Testis (tissue), 3 donors: ENCODE measurements around the gene EOMES. TPM values are rescaled to one million over a fixed set of nuclear protein-coding genes. Genes with fewer than 3 reads are reported as not detected.
A peak's percentile ranks its signal among the peaks of the same experiment; 100 is the strongest.

Source experiments
- DNase-seq: peaks from one replicate; pipeline ENCODE4 v3.0.0-alpha.2; 2019
- H3K27ac ChIP-seq, 2 donors: fragments of 200-600 bp; sonication (generic); one replicate each; pipeline ENCODE4 v1.5.1; 2019
- H3K27me3 ChIP-seq: fragments of 200-600 bp; sonication (generic); one replicate; pipeline ENCODE4 v1.5.1; 2019
- H3K36me3 ChIP-seq: fragments of 200-600 bp; sonication (generic); one replicate; pipeline ENCODE4 v1.5.1; 2017; ENCODE audit warnings: low read depth; ENCODE audit errors: missing control alignments
- H3K4me1 ChIP-seq: fragments of 200-600 bp; sonication (generic); one replicate; pipeline ENCODE4 v1.5.1; 2019
- H3K4me3 ChIP-seq, 2 donors: fragments of 200-600 bp; sonication (generic); one replicate each; pipeline ENCODE4 v1.5.1; 2017 to 2019
- H3K9me3 ChIP-seq: fragments of 200-600 bp; sonication (generic); one replicate; pipeline ENCODE4 v1.5.1; 2017
- CTCF ChIP-seq, 3 experiments: fragments of 450-650 bp in 2 of 3; fragments of 200-600 bp in 1 of 3; sonication (generic) in 1 of 3; IDR thresholded peaks; one replicate each; pipeline ENCODE4 v1.5.1; 2016 to 2019; ENCODE audit warnings: antibody characterized with exemption in 3 of 3, mild to moderate bottlenecking in 2 of 3, moderate library complexity in 1 of 3
- POLR2A ChIP-seq: fragments of 450-650 bp; IDR thresholded peaks from one replicate; pipeline ENCODE4 v1.6.1; 2017; ENCODE audit warnings: antibody characterized with exemption, mild to moderate bottlenecking, moderate library complexity
- WGBS, 2 donors: methylation state at CpG; one replicate each; pipeline ENCODE4 v1.1.5; 2018; 5-methylcytosine and 5-hydroxymethylcytosine counted together
- intact Hi-C: fragments of 100-400 bp; cut with DNase I; formaldehyde crosslinking; loops from one replicate; pipeline ENCODE4 v1.15.1; 2023; ENCODE audit warnings: low total_unique reads
- polyA plus RNA-seq: library from polyadenylated mRNA; stranded (reverse); fragments of 350-450 nt; fragmentation: Illumina TruSeq; extraction: RNeasy Lipid Tissue Mini Kit (QIAGEN cat#74804); gene quantifications from one replicate; pipeline ENCODE4 v1.2.3, GENCODE V29; 2014; ENCODE audit warnings: low read depth, low replicate concordance; ENCODE audit not compliant: insufficient read depth
- total RNA-seq, 2 donors: library from RNA; depleted of rRNA; stranded (reverse); fragments of >200 nt; gene quantifications; one replicate each; pipeline ENCODE4 v1.2.3, GENCODE V29; 2016

The EOMES gene
- total and polyA plus RNA-seq, 3 donors from 2014 or later, result 0.71 to 0.93 (median 0.84) TPM

GRCh38 chr3:27714692-27715453 is 7.2 kb downstream of the EOMES start:
- 8 to 21% methylated on average over 31 to 52 of the region's 52 CpGs for WGBS, 2 donors
- Histone ChIP-seq H3K9me3 (no peaks in the 10 kb centered on the region), H3K27me3 (no peaks in the 10 kb centered on the region), H3K4me1 (peaks cover 7% of the 10 kb centered on the region), H3K4me3 (peak overlapping the region in 1 of 2 donors; percentile 38), H3K27ac (no peak overlapping the region), H3K36me3 (no peaks in the 10 kb centered on the region)
- DNase-seq, result no peak
- intact Hi-C loops, result loop anchor here (5.0 kb wide), 2 partner anchors 612 to 632 kb away; partner anchors contain the start of genes AZI2 and ZCWPW2
- TF ChIP-seq CTCF (IDR thresholded peaks at IDR 0.05) (no peak), POLR2A (no peak)

DNA sequence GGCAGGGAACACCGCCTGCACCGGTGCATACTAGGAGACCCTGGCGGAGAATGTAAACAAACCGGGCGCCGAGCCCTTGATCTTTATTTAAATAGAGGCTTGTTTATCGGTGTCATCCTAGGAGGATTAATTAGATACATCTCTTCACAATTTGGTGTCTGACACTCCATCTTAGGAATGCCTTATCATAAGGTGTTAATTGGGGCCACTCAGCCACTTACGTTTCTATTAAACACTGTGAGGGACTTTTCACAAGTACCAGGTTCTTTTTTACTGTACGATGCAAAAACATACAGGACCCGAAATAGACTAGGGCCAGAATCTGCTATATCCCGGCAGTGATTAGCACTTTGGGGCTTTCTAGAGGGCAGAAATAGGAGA is 8.0 kb downstream of the EOMES start:
- Histone ChIP-seq H3K4me1 (peaks cover 7% of the 10 kb centered on the region), H3K9me3 (no peaks in the 10 kb centered on the region), H3K36me3 (no peaks in the 10 kb centered on the region), H3K27ac (no peak overlapping the region), H3K27me3 (no peaks in the 10 kb centered on the region), H3K4me3 (peak overlapping the region in 1 of 2 donors; percentile 38)
- no peak for DNase-seq
- TF ChIP-seq POLR2A, result no peak
- no peak for TF ChIP-seq CTCF (IDR thresholded peaks at IDR 0.05)
- intact Hi-C loops, result loop anchor here (5.0 kb wide), 2 partner anchors 613 to 633 kb away; partner anchors contain the start of genes AZI2 and ZCWPW2
- WGBS, 2 donors, result 13 to 25% methylated on average over 11 of the region's 11 CpGs

DNA sequence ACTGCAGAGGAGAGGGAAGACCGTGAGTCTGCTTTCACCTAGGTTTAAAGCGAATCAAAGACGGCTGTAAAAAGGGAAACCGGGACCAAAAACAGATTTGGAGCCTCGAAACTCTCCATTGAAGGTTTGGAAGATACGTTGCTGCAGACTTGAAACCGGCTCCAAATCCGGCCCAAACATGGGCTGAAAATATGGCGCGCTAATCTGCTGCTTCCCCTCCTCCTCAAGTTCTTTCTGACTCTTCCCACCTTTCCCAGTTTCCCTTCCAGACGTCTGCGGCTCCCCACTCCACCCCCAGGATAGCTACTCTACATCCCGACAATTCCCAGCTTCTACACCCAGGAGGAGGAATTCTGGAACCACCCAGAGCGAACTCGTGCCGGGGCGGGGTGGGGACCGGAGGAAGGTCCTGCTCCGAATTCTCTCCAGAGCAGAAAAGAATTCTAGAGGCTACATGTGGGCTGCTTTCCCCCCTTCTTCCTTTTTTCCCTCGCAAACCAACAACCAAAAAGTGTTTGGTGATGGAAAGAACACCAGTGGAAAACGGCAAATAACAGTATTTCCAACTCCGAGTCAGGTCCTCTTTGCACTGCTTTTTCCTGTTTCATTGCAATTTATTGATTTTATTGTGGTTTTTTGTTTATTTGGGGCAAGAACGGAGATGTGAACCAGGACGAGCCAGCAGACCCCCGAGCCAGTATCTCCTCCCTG is 8.5 kb downstream of the EOMES start:
- 1 to 4% methylated on average over 25 of the region's 25 CpGs for WGBS, 2 donors
- Histone ChIP-seq H3K9me3 (no peaks in the 10 kb centered on the region), H3K36me3 (no peaks in the 10 kb centered on the region), H3K4me3 (peak overlapping the region; percentile 51 to 55), H3K27ac (peak overlapping the region in 1 of 2 donors; percentile 25), H3K4me1 (peaks cover 7% of the 10 kb centered on the region), H3K27me3 (no peaks in the 10 kb centered on the region)
- TF ChIP-seq POLR2A, result no peak
- intact Hi-C loops, result loop anchor here (5.0 kb wide), 2 partner anchors 614 to 634 kb away; partner anchors contain the start of genes AZI2 and ZCWPW2
- no peak for DNase-seq

DNA sequence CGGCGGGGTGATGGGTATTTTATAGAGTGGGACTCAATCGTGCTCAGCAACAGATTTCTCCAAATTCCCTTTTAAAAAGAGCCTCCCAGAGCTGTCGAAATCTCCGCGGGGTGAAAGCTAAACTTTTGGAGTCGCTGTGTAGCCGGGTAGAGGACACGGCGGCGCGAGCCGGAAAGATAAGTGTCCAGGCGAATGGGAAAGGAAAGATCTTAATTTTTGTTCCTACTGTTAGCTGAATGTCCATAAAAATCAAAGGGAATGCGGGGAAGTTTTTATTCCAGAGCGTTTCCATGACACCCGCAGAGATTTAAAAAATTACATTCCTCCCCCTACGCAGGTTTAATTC is 9.1 kb downstream of the EOMES start:
- H3K27ac ChIP-seq, result peak overlapping the region in 1 of 2 donors; percentile 25
- TF ChIP-seq POLR2A (no peak), CTCF (IDR thresholded peaks at IDR 0.05) (no peak)
- H3K4me1 ChIP-seq, result peaks cover 7% of the 10 kb centered on the region
- H3K27me3 ChIP-seq, result no peaks in the 10 kb centered on the region
- DNase-seq, result no peak
- H3K36me3 ChIP-seq, result no peaks in the 10 kb centered on the region
- H3K9me3 ChIP-seq, result no peaks in the 10 kb centered on the region
- intact Hi-C loops, result loop anchor here (5.0 kb wide), 2 partner anchors 614 to 634 kb away; partner anchors contain the start of genes AZI2 and ZCWPW2
- 0% methylated on average over 18 of the region's 18 CpGs for WGBS, 2 donors
- H3K4me3 ChIP-seq, result peak overlapping the region; percentile 51 to 55
